NCI-H2196 (cell line): ENCODE measurements around the gene ARFGAP1.

Experiments
- DNase-seq: peaks from one replicate; lab custom pipeline; 2025; ENCODE audit not compliant: unreplicated experiment; lab: John Stamatoyannopoulos, UW

The ARFGAP1 gene

GRCh38 chr20:63272105-63273058 lies at the start of gene ARFGAP1:
Gene ARFGAP1 (plus strand): TSS chr20:63272813. CDS start chr20:63275581, 2,768 bp downstream.
- DNase-seq, result peak; percentile 91

GRCh38 chr20:63223121-63223825 lies 49.3 kb upstream of the ARFGAP1 start:
- DNase-seq, result peak; percentile 58

- no peak for DNase-seq
Observed at GRCh38 chr20:63223826-63224207, 48.8 kb upstream of the ARFGAP1 start.

GRCh38 chr20:63224412-63225081 lies 48.1 kb upstream of the ARFGAP1 start:
- peak; percentile 80 for DNase-seq

- peak; percentile 61 for DNase-seq
Observed at GRCh38 chr20:63225082-63225454, 47.5 kb upstream of the ARFGAP1 start.

- no peak for DNase-seq
Observed at GRCh38 chr20:63226042-63226943, 46.3 kb upstream of the ARFGAP1 start.

GRCh38 chr20:63227260-63227659 lies 45.4 kb upstream of the ARFGAP1 start:
- DNase-seq, result no peak

GRCh38 chr20:63228806-63229205 lies 43.8 kb upstream of the ARFGAP1 start:
- no peak for DNase-seq

GRCh38 chr20:63230800-63231268 lies 41.8 kb upstream of the ARFGAP1 start:
- no peak for DNase-seq

- DNase-seq, result no peak
Observed at GRCh38 chr20:63232235-63233060, 40.2 kb upstream of the ARFGAP1 start.

GRCh38 chr20:63233061-63233344 lies 39.6 kb upstream of the ARFGAP1 start:
- no peak for DNase-seq

GRCh38 chr20:63233924-63234323 lies 38.7 kb upstream of the ARFGAP1 start:
- no peak for DNase-seq

- peak; percentile 20 for DNase-seq
Observed at GRCh38 chr20:63234693-63235398, 37.8 kb upstream of the ARFGAP1 start.

- DNase-seq, result no peak
Observed at GRCh38 chr20:63235399-63235983, 37.1 kb upstream of the ARFGAP1 start, which contains the start of gene BIRC7. Gene BIRC7 (plus strand): TSS chr20:63235905. CDS start chr20:63236097, 192 bp downstream.

- DNase-seq, result no peak
Observed at GRCh38 chr20:63236116-63236837, 36.3 kb upstream of the ARFGAP1 start.

- no peak for DNase-seq
Observed at GRCh38 chr20:63238031-63238430, 34.6 kb upstream of the ARFGAP1 start.

- no peak for DNase-seq
Observed at GRCh38 chr20:63238514-63239125, 34.0 kb upstream of the ARFGAP1 start.

- DNase-seq, result no peak
Observed at GRCh38 chr20:63239431-63239830, 33.2 kb upstream of the ARFGAP1 start.
